ENCODE results near the gene CLEC17A. TPM values are rescaled to one million over a fixed set of nuclear protein-coding genes. Genes with fewer than 3 reads are reported as not detected.
"Not testable (repeated sequence)": the region's sequence is repeated elsewhere in the genome, so short reads cannot be mapped to it uniquely, and the experiment has no call there.

The CLEC17A gene
- total RNA-seq, 1 donor: 0.09 TPM

GRCh38 chr19:14580623-14581237, 2.2 kb upstream of the CLEC17A start:
- TF ChIP-seq, protein P1, sequence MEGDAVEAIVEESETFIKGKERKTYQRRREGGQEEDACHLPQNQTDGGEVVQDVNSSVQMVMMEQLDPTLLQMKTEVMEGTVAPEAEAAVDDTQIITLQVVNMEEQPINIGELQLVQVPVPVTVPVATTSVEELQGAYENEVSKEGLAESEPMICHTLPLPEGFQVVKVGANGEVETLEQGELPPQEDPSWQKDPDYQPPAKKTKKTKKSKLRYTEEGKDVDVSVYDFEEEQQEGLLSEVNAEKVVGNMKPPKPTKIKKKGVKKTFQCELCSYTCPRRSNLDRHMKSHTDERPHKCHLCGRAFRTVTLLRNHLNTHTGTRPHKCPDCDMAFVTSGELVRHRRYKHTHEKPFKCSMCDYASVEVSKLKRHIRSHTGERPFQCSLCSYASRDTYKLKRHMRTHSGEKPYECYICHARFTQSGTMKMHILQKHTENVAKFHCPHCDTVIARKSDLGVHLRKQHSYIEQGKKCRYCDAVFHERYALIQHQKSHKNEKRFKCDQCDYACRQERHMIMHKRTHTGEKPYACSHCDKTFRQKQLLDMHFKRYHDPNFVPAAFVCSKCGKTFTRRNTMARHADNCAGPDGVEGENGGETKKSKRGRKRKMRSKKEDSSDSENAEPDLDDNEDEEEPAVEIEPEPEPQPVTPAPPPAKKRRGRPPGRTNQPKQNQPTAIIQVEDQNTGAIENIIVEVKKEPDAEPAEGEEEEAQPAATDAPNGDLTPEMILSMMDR (IDR thresholded peaks at IDR 0.05; ENCODE audit: insufficient read depth, low read length): no peak
- DNase-seq (ENCODE audit: low read depth): no peak
- H3K4me3 ChIP-seq (ENCODE audit: low read depth, low read length): no peak overlapping the region

DNA sequence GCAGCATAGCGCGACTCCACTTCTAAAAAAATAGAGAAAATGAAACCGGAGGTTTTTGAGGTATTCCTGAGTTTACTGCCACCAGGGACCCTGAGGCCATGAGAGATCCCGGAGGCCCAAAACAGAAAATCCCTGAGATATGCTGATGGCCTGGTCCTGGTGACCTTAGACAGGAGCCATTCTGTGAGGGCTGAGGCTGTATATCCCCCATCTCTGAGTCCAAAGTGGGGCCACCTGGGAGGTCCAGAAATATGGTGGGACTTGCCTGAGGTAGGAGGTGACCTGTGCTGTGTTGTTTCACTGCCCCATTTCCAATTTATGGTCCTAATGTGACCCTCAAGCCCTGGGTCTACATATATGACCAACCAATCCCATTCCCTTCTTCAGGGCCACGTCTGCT, 1.5 kb downstream of the CLEC17A start:
- H3K4me3 ChIP-seq (ENCODE audit: low read depth, low read length); DNase-seq (ENCODE audit: low read depth): not testable (repeated sequence)

- not testable (repeated sequence) for H3K4me3 ChIP-seq (ENCODE audit: low read depth, low read length); DNase-seq (ENCODE audit: low read depth)
Measured at GRCh38 chr19:14585187-14585586, 2.3 kb downstream of the CLEC17A start.

DNA sequence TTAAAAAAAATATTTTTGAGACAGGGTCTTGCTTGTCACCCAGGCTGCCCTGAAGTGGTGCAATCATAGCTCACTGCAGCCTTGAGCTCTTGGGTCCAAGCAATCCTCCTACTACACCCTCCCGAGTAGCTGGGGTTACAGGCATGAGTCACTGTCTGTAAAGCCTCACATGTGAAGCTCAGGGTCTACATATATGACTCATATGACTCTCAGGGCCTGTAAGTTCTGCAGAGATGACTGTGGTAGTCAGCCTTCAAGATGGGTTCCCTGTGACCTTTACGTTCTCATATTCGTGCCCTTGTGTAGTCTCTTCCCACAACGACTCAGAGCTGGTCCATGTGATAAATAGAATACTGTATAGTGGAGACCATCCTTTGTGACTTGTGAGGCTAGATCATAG, 6.5 kb downstream of the CLEC17A start:
- not testable (repeated sequence) for H3K4me3 ChIP-seq (ENCODE audit: low read depth, low read length); DNase-seq (ENCODE audit: low read depth)

DNA sequence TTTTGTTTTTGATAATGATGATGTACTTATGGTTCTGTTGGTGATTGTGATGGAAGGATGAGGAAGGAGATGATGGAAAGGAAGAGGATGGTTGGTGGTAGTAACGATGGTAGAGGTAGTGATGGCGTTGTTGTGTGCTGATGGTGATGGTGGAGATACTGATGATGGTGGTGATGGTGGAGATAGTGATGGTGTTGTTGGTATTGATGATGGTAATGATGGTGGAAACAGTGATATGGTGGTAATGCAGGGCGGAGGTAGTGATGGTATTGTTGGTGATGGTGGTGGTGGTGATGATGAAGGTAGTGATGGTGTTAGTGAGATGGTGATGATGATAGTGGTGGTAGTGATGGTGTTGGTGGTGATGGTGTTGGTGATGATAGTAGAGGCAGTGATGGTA, 12.7 kb downstream of the CLEC17A start:
- TF ChIP-seq, protein P1 (IDR thresholded peaks at IDR 0.05; ENCODE audit: insufficient read depth, low read length): no peak
- H3K4me3 ChIP-seq (ENCODE audit: low read depth, low read length): no peak overlapping the region
- DNase-seq (ENCODE audit: low read depth): no peak

DNA sequence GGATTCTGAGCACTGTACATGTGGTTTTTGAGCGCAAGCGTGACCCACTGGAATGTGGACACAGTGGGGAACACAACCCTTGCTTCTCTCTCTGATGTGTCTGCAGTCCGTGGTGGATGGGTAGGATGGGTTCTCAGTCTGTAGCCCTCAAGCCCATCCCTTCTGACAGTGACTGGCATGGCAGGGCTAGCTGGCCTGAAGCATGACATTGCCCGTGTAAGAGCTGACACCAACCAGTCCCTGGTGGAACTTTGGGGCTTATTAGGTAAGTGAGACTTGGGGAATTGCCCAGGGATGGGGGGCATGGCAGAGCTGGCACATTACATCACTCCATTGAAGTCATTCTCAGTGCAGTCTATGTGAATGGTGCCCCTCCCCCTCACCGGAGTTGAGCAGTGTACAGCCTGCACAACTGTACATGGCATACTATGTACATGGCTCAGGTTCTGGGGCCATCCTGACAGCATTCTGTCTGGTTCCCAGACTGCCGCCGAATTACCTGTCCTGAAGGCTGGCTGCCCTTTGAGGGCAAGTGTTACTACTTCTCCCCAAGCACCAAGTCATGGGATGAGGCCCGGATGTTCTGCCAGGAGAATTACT, 16.8 kb downstream of the CLEC17A start:
- no peak overlapping the region for H3K4me3 ChIP-seq (ENCODE audit: low read depth, low read length)
- no peak for DNase-seq (ENCODE audit: low read depth)
- TF ChIP-seq, protein P1 (IDR thresholded peaks at IDR 0.05; ENCODE audit: insufficient read depth, low read length): no peak

- TF ChIP-seq, protein P1 (IDR thresholded peaks at IDR 0.05; ENCODE audit: insufficient read depth, low read length): no peak
- no peak overlapping the region for H3K4me3 ChIP-seq (ENCODE audit: low read depth, low read length)
- no peak for DNase-seq (ENCODE audit: low read depth)
Measured at GRCh38 chr19:14603990-14604387, 21.1 kb downstream of the CLEC17A start.

- no peak for DNase-seq (ENCODE audit: low read depth)
- TF ChIP-seq, protein P1 (IDR thresholded peaks at IDR 0.05; ENCODE audit: insufficient read depth, low read length): no peak
- no peak overlapping the region for H3K4me3 ChIP-seq (ENCODE audit: low read depth, low read length)
Measured at GRCh38 chr19:14606627-14607026, 23.7 kb downstream of the CLEC17A start.
